ENCODE results near the gene SULF2.

GRCh38 chr20:47629907-47630306 is 155.4 kb downstream of the SULF2 start:
- no peak for TF ChIP-seq CTCF (conservative IDR thresholded peaks at IDR 0.05; ENCODE audit: low read depth, low read length)
- no peak for TF ChIP-seq RFX5 (IDR thresholded peaks at IDR 0.05; ENCODE audit: low read depth, low read length)
- no peak for TF ChIP-seq POLR2A (IDR thresholded peaks at IDR 0.05; ENCODE audit: low read depth, low read length)
- TF ChIP-seq CEBPB (IDR thresholded peaks at IDR 0.05; ENCODE audit: low read depth, low read length) = no peak
- no peak for TF ChIP-seq CHD1 (IDR thresholded peaks at IDR 0.05; ENCODE audit: low read depth, low read length)

All from IMR-90 (cell line).